AG09319 (cell line): ENCODE results near the gene RBMS3.

Experiments
- DNase-seq: peaks from one replicate; pipeline ENCODE4 v3.0.0-alpha.2; 2010; ENCODE audit warnings: low read depth; ENCODE audit errors: extremely low read depth
- CTCF ChIP-seq: IDR thresholded peaks from 2 replicates; pipeline ENCODE4 v1.5.1; 2011; ENCODE audit warnings: low read depth, mild to moderate bottlenecking, inconsistent platforms, low read length, moderate library complexity

Gene RBMS3

DNA sequence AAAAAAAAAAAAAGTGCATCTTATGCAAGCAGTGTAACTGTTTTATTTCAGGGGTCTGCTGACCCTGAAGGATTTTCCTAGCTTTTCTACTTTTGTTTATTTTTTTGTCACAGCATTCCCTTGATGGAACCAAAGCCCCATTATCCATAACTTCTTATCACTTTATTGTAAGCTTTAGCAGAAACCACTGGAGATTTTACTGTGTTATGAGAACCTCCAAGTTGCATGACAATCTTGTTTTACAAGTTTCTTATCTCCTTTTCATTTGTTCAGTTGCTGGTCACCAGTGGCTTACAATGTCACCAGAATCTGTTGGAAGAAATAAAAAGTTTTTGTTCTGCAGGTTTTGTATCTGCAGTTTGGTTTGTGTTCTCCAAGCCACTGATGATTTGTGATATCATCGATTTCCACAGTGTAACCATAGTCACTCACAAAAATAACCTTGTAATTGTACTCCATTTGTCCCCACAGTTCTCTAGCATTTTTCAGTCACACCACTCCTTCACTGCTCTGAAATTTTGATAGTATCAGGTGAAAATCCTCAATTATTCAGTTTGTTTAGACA, 660.0 kb downstream of the RBMS3 start:
- DNase-seq = no peak
- TF ChIP-seq CTCF = no peak

GRCh38 chr3:29942297-29942696, 661.4 kb downstream of the RBMS3 start:
- TF ChIP-seq CTCF = no peak
- DNase-seq = no peak

DNA sequence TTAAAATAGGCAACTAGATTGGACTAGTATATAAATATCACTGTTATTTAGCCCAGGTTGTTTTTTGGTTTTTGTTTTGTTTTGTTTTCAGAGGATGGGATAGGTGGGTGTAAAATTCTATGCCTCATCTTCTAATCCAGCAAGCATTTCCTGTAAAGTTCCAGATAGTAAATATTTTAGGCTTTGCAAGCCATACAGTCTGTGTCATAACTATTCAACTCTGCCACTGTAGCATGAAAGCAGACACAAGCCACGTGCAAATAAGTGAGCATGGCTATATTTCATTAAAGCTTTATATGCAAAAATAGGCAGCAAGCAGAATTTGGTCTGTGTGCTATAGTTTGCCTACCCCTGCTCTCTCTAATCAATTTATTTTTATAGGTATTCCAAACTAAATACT, 668.3 kb downstream of the RBMS3 start:
- no peak for TF ChIP-seq CTCF
- DNase-seq = no peak

- DNase-seq = no peak
- no peak for TF ChIP-seq CTCF
Measured at GRCh38 chr3:29949940-29950616, 669.2 kb downstream of the RBMS3 start.

DNA sequence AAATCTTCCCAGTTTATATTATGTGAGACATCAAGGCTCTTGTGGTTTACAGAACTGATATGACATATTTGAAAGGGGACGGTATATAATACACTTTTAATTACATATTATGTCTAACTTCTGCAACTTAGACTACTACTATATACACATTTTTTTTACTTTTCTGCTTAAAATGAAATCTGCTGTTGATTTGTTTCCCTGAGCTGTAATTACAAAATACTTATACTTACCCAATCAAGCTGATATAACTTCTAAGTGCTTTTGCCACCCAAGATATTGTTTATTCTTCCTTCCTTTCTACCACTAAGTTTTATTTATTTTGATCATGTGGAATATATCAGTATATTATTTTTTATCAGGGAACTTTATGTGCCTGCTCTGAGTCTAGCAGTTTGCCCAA, 671.6 kb downstream of the RBMS3 start:
- no peak for DNase-seq
- TF ChIP-seq CTCF = no peak

- TF ChIP-seq CTCF = no peak
- DNase-seq = no peak
Measured at GRCh38 chr3:29955413-29955812, 674.5 kb downstream of the RBMS3 start.

DNA sequence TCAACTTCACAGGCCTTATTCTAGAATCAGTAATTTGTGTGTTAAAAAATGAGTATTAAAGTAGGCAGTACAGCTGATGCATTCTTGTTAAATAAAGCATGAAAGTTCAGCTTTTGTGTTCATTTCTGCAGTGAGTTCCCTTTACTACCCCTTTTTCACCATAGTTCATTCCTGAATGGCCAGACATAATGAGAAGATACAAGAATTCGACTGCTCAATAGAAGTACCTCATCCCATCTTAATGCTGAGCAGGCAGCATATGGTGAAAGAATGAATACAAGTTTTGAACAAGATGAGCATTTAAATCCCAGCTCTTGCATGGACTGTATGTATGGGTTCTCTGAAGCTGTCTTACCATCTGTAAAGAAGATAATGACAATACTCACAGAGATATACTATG, 677.9 kb downstream of the RBMS3 start:
- no peak for TF ChIP-seq CTCF
- DNase-seq = no peak
